HepG2 (cell line): ENCODE data around the gene KANSL3. TPM values are rescaled to one million over a fixed set of nuclear protein-coding genes. Genes with fewer than 3 reads are reported as not detected.

Experiments
- CHCHD3 ChIP-seq: sonication (generic); formaldehyde crosslinking; IDR thresholded peaks from 2 replicates; pipeline ENCODE4 v1.8.0; 2022; ENCODE audit warnings: mild to moderate bottlenecking, missing genetic modification reagents, moderate library complexity
- CHD4 ChIP-seq: fragments of 200-600 bp; sonication (generic); IDR thresholded peaks from 2 replicates; pipeline ENCODE4 v1.7.0; 2017; ENCODE audit warnings: mild to moderate bottlenecking, low read length, borderline replicate concordance
- HBP1 ChIP-seq: IDR thresholded peaks from 2 replicates; pipeline ENCODE4 v1.6.1; 2016; ENCODE audit warnings: low read depth, control low read depth
- IKZF4 ChIP-seq: sonication (generic); formaldehyde crosslinking; IDR thresholded peaks from 2 replicates; pipeline ENCODE4 v1.5.1; 2020; ENCODE audit warnings: borderline replicate concordance, mild to moderate bottlenecking, low read depth, missing genetic modification reagents; ENCODE audit errors: not compliant biosample characterization
- IRX3 ChIP-seq: sonication (generic); formaldehyde crosslinking; IDR thresholded peaks from 2 replicates; pipeline ENCODE4 v1.8.1; 2023; ENCODE audit warnings: mild to moderate bottlenecking, low read depth, missing genetic modification reagents, borderline replicate concordance
- KDM1A ChIP-seq: IDR thresholded peaks from 2 replicates; pipeline ENCODE4 v1.6.1; 2016; ENCODE audit warnings: missing compliant biosample characterization
- KMT2A ChIP-seq: sonication (generic); formaldehyde crosslinking; IDR thresholded peaks from 2 replicates; pipeline ENCODE4 v1.4.0; 2020; ENCODE audit warnings: missing genetic modification reagents
- PATZ1 ChIP-seq: sonication (generic); formaldehyde crosslinking; IDR thresholded peaks from 2 replicates; pipeline ENCODE4 v1.4.0; 2020; ENCODE audit warnings: missing genetic modification reagents
- STAG1 ChIP-seq: sonication (generic); formaldehyde crosslinking; IDR thresholded peaks from 2 replicates; pipeline ENCODE4 v1.4.0; 2020; ENCODE audit warnings: missing genetic modification reagents
- TAF1 ChIP-seq: sonication (generic); formaldehyde crosslinking; IDR thresholded peaks from 2 replicates; pipeline ENCODE4 v1.4.0; 2020; ENCODE audit warnings: missing genetic modification reagents
- THYN1 ChIP-seq: sonication (generic); formaldehyde crosslinking; IDR thresholded peaks from 2 replicates; pipeline ENCODE4 v1.8.1; 2023; ENCODE audit warnings: low read depth, mild to moderate bottlenecking, moderate library complexity, missing genetic modification reagents, borderline replicate concordance
- ZBTB34 ChIP-seq: sonication (generic); formaldehyde crosslinking; IDR thresholded peaks from 2 replicates; pipeline ENCODE4 v1.8.0; 2022; ENCODE audit warnings: mild to moderate bottlenecking, missing genetic modification reagents
- ZFP41 ChIP-seq: sonication (generic); formaldehyde crosslinking; IDR thresholded peaks from 2 replicates; pipeline ENCODE4 v1.4.0; 2020; ENCODE audit warnings: mild to moderate bottlenecking, missing genetic modification reagents, borderline replicate concordance
- ZNF136 ChIP-seq: sonication (generic); formaldehyde crosslinking; IDR thresholded peaks from 2 replicates; pipeline ENCODE4 v1.8.1; 2022; ENCODE audit warnings: low read depth, mild to moderate bottlenecking, moderate library complexity, missing genetic modification reagents
- ZNF232 ChIP-seq: sonication (generic); formaldehyde crosslinking; IDR thresholded peaks from 2 replicates; pipeline ENCODE4 v1.4.0; 2020; ENCODE audit warnings: missing genetic modification reagents, borderline replicate concordance
- ZNF484 ChIP-seq: sonication (generic); formaldehyde crosslinking; IDR thresholded peaks from 2 replicates; pipeline ENCODE4 v1.5.1; 2020; ENCODE audit warnings: mild to moderate bottlenecking, low read depth, missing genetic modification reagents, borderline replicate concordance
- ZNF530 ChIP-seq: sonication (generic); formaldehyde crosslinking; IDR thresholded peaks from 2 replicates; pipeline ENCODE4 v1.5.0; 2020; ENCODE audit warnings: low read depth, mild to moderate bottlenecking, missing genetic modification reagents
- ZNF768 ChIP-seq: sonication (generic); formaldehyde crosslinking; IDR thresholded peaks from 2 replicates; pipeline ENCODE4 v1.4.0; 2020; ENCODE audit warnings: missing genetic modification reagents
- ZNF773 ChIP-seq: sonication (generic); formaldehyde crosslinking; IDR thresholded peaks from 2 replicates; pipeline ENCODE4 v1.4.0; 2020; ENCODE audit warnings: missing genetic modification reagents, borderline replicate concordance
- ZNF816 ChIP-seq: sonication (generic); formaldehyde crosslinking; IDR thresholded peaks from 2 replicates; pipeline ENCODE4 v1.8.0; 2022; ENCODE audit warnings: missing genetic modification reagents, mild to moderate bottlenecking, borderline replicate concordance
- polyA plus RNA-seq, 8 experiments: library from polyadenylated mRNA; depleted of rRNA in 3 of 8; stranded (reverse) in 7 of 8; unstranded in 1 of 8; fragments of >200 nt; fragmentation: Illumina TruSeq in 4 of 8; extraction: Trizol in 4 of 8; gene quantifications; 2 replicates each; pipeline versions ENCODE4 v1.2.1 to v1.2.3, GENCODE V29; 2011 to 2016; ENCODE audit warnings: low read depth in 4 of 8, missing spikeins in 1 of 8, mixed read lengths in 1 of 8; ENCODE audit not compliant: insufficient read depth in 1 of 8
- total RNA-seq, 5 experiments: library from RNA; depleted of rRNA; stranded (reverse); fragments of >200 nt; fragmentation: Illumina TruSeq; extraction: Trizol; gene quantifications; 2 replicates each; pipeline ENCODE4 v1.2.3, GENCODE V29; 2016; ENCODE audit warnings: low read depth in 1 of 5
- TF ChIP-seq, protein P1 (sequence below): sonication (generic); formaldehyde crosslinking; IDR thresholded peaks from 2 replicates; pipeline ENCODE4 v1.4.0; 2020; ENCODE audit warnings: mild to moderate bottlenecking, missing genetic modification reagents
- TF ChIP-seq, protein P2 (sequence below): sonication (generic); formaldehyde crosslinking; IDR thresholded peaks from 2 replicates; pipeline ENCODE4 v1.8.0; 2022; ENCODE audit warnings: mild to moderate bottlenecking, missing genetic modification reagents, borderline replicate concordance

Gene KANSL3
- total and polyA plus RNA-seq, 2 of the 13 experiments (the other 11 are each of a cell fraction or from before 2014, with no cell fraction given): 20.8 to 37.3 TPM

DNA sequence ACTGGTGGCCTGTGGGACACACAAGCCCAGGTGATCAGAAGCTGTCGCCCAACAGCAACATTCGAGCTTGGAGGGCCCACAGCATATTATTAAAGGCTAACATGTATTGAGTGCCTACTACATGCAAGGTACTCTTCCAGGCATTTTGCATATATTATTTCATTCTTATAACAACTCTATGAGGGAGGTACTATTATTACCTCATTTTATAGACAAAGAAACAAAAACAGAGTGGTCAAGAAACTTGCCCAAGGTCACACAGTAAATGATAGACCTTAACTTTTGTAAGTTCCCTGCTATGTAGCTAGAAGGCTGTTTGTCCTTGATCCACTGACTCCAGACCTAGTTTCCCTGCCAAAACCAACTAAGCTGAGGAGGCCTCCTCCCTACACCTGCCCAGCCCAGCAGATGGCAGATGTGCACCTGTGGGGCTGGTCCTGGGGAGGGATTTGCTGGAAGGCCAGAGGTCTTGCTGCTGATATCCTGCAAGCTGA, 35.7 kb downstream of the KANSL3 start (continued):
- TF ChIP-seq, protein P1, sequence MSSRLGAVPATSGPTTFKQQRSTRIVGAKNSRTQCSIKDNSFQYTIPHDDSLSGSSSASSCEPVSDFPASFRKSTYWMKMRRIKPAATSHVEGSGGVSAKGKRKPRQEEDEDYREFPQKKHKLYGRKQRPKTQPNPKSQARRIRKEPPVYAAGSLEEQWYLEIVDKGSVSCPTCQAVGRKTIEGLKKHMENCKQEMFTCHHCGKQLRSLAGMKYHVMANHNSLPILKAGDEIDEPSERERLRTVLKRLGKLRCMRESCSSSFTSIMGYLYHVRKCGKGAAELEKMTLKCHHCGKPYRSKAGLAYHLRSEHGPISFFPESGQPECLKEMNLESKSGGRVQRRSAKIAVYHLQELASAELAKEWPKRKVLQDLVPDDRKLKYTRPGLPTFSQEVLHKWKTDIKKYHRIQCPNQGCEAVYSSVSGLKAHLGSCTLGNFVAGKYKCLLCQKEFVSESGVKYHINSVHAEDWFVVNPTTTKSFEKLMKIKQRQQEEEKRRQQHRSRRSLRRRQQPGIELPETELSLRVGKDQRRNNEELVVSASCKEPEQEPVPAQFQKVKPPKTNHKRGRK (CRISPR knock-in tag): no peak
- TF ChIP-seq PATZ1 (CRISPR knock-in tag) (peak; percentile 28; the same call in 1 of the 2 replicates), STAG1 (peak; percentile 58), ZNF530 (no peak), ZNF232 (no peak), ZBTB34 (CRISPR knock-in tag) (peak; percentile 66; the same call in 1 of the 2 replicates), ZFP41 (CRISPR knock-in tag) (no peak), ZNF136 (CRISPR knock-in tag) (no peak), ZNF484 (no peak), HBP1 (CRISPR knock-in tag) (no peak), CHCHD3 (CRISPR knock-in tag) (0 out of 2 replicates have a peak, but pooled peaks have one; percentile 29), ZNF773 (CRISPR knock-in tag) (no peak), IRX3 (CRISPR knock-in tag) (0 out of 2 replicates have a peak, but pooled peaks have one; percentile 47), IKZF4 (CRISPR knock-in tag) (no peak), KMT2A (CRISPR knock-in tag) (no peak), ZNF816 (CRISPR knock-in tag) (0 out of 2 replicates have a peak, but pooled peaks have one; percentile 55), TAF1 (CRISPR knock-in tag) (0 out of 2 replicates have a peak, but pooled peaks have one; percentile 2), THYN1 (CRISPR knock-in tag) (0 out of 2 replicates have a peak, but pooled peaks have one; percentile 62), CHD4 (peak; percentile 91; the same call in 1 of the 2 replicates), ZNF768 (CRISPR knock-in tag) (peak; percentile 96), KDM1A (peak; percentile 44; the same call in 1 of the 2 replicates)
- TF ChIP-seq, protein P2, sequence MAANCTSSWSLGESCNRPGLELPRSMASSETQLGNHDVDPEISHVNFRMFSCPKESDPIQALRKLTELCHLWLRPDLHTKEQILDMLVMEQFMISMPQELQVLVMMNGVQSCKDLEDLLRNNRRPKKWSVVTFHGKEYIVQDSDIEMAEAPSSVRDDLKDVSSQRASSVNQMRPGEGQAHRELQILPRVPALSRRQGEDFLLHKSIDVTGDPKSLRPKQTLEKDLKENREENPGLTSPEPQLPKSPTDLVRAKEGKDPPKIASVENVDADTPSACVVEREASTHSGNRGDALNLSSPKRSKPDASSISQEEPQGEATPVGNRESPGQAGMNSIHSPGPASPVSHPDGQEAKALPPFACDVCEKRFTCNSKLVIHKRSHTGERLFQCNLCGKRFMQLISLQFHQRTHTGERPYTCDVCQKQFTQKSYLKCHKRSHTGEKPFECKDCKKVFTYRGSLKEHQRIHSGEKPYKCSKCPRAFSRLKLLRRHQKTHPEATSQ (CRISPR knock-in tag): 0 out of 2 replicates have a peak, but pooled peaks have one; percentile 28
